Gastrocnemius medialis (tissue), 4 donors: Measurements from ENCODE around the gene RYR1.

Source experiments
- POLR2A ChIP-seq, 2 donors: fragments of 450-650 bp; IDR thresholded peaks; one replicate each; pipeline ENCODE4 v1.6.1; 2017; ENCODE audit warnings: antibody characterized with exemption in 2 of 2, mild to moderate bottlenecking in 2 of 2, moderate library complexity in 2 of 2
- TF ChIP-seq, protein P1 (sequence below), 5 experiments: fragments of 450-650 bp in 3 of 5; fragments of 200-600 bp in 2 of 5; sonication (generic) in 2 of 5; IDR thresholded peaks in 4 of 5; conservative IDR thresholded peaks in 1 of 5; 1 replicate in 4 of 5; 2 replicates in 1 of 5; pipeline ENCODE4 v1.5.1; 2016 to 2019; ENCODE audit warnings: antibody characterized with exemption in 5 of 5, mild to moderate bottlenecking in 3 of 5, moderate library complexity in 3 of 5

DNA sequence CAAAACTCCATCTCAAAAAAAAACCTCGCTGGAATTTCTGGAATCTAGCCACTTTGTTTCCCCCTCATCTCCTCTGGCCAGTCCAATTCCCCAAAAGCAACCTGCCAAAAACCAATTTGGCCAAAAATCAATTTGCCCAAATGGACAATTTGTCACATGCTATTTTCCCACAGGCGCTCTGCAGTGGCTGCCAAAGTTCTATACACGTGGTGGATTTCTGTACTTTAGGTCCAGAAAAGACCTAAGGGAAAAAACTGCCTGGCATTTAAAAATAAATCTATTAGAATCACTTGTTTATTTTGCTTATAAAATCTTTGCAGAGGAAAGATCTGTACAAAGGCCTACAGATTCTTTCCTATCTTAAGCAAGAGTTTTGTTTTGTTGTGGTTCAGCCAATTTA lies 104.9 kb downstream of the RYR1 start:
- TF ChIP-seq, protein P1, sequence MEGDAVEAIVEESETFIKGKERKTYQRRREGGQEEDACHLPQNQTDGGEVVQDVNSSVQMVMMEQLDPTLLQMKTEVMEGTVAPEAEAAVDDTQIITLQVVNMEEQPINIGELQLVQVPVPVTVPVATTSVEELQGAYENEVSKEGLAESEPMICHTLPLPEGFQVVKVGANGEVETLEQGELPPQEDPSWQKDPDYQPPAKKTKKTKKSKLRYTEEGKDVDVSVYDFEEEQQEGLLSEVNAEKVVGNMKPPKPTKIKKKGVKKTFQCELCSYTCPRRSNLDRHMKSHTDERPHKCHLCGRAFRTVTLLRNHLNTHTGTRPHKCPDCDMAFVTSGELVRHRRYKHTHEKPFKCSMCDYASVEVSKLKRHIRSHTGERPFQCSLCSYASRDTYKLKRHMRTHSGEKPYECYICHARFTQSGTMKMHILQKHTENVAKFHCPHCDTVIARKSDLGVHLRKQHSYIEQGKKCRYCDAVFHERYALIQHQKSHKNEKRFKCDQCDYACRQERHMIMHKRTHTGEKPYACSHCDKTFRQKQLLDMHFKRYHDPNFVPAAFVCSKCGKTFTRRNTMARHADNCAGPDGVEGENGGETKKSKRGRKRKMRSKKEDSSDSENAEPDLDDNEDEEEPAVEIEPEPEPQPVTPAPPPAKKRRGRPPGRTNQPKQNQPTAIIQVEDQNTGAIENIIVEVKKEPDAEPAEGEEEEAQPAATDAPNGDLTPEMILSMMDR (IDR thresholded peaks at IDR 0.05 in 4 of 5, conservative IDR thresholded peaks at IDR 0.05 in 1 of 5): no peak
- TF ChIP-seq POLR2A (IDR thresholded peaks at IDR 0.05): no peak
